HG03196 (cell line): Measurements from ENCODE around the gene LPAR1.

Experiments used
- ATAC-seq: cut with Tn5 transposase; IDR thresholded peaks from one replicate; pipeline ENCODE4 v1.9.1; 2021; ENCODE audit not compliant: unreplicated experiment

The LPAR1 gene

DNA sequence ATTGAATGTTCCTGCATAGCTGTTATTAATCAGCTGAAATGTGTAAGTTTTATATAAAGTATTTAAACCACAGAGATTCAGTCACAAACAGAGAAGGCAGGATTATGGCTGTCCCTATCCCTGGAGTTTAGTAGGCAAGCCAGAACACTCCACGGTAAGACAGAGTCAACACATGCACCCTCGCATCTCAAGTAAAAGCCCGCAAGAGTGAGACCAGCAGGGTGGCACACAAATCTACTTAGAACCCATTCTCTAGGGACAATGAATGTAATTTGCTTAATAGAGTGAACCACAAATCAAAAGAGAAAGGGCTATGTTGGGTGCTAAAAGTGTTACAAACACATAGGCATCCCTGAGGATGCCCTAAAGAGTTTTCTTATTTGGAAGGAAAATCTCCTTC lies 35.1 kb downstream of the LPAR1 start:
- ATAC-seq = no peak

DNA sequence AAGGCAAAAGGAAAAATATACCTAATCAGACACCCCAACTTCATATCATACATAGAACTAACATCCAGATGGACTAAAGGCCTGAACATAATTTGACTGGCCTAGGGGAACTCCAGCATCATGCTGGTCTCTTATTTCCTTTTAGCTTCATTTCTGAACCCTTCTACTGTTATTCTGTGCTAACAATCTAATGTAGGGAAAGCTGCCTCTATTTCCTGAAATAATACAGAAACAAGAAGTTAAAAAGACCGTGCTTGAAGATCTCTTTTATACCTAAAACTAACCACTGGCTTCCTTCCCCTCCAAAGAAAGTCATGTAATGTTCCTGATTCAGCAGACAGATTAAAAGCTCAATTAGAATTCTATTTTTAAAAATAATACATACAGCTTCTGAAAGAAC lies 36.7 kb downstream of the LPAR1 start:
- ATAC-seq = no peak

DNA sequence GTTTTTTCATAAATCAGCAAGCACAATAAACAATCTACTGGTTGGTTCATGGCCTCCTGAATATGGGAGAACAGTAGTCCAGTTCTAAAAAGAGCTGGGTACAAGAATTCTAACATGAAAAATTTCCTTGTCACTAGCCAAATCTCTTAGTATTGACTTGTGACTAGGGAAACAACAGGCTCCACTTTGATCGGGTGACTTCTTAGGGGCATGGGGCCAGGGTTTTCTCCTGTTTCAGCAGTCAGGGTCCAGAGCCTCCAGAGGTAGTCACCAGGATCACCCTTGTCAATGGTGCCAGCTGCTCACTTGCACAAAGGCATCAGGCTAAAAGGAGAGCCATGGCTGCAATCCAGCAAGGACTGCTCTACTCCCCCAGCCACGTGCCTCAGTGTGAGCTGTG lies 38.1 kb downstream of the LPAR1 start:
- no peak for ATAC-seq

DNA sequence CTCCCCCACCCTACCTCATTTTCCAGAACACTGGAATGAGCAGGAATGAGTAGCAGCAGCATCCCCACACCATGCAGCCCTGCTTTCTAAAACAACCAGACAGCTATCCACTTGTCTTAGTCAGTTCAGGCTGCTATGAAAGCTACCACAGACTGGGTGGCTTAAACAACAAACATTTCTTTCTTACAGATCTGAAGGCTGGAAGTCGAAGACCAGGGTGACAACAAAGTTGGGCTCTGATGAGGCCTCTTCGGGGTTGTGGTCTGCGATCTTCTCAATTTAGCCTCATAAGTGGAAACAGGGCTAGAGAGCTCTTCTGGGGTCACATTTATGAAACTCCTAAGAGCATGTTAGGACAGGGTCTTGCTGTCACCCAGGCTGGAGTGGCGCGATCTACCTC lies 38.9 kb downstream of the LPAR1 start:
- no peak for ATAC-seq

DNA sequence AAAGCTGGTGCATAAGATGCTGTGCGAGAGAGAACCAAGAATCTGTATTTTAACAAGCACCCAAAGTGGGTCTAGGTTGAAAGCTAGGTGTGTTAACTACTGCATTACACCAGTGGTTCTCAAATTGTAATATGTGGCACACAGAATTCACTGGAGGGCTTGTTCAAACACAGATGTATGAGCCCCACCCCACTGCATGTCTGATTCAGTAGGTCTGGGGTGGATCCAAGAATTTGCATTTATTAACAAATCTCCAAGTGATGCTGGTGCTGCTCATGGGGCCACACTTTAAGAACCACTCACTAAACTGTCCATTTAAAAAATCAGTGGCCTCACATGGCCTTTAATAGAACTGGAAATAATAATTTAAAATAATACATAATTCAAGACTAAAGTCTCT lies 40.4 kb downstream of the LPAR1 start:
- no peak for ATAC-seq

DNA sequence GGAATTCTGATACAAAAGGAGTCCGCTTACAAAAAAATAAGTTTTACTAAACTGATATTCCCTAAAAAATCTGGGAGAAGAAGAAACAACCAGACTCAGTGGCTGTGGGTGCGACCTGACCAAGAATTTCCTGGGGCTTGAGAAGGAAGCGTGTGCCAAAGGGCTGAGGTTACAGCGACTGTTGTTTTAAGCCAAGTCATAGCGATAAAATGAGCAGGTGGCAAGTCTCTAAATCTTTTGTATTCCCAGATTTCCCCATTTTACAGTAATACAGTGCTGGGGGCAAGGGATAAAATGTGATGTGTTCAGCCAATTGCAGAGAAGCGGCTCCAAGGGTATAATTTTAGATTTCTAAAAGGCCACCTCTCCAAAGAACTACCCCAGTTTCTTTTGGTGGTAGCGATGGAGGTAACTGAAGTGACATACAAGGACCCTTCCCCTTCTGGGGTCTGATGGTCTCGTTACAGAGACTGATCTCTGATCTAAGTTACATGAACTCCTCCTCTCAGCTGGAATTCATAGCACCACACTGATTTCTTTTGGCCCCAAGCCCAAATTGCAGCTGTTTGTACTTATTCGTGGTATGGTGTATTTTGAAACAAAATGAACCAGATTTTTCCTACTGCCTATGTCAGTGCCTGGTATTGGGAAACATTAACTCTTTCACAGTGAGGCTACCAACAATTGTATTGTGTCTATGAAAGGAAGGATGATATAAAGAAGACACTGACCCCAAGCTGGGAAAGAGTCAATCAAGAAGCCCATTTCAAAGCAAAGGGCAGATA lies 41.6 kb downstream of the LPAR1 start:
- ATAC-seq = no peak

DNA sequence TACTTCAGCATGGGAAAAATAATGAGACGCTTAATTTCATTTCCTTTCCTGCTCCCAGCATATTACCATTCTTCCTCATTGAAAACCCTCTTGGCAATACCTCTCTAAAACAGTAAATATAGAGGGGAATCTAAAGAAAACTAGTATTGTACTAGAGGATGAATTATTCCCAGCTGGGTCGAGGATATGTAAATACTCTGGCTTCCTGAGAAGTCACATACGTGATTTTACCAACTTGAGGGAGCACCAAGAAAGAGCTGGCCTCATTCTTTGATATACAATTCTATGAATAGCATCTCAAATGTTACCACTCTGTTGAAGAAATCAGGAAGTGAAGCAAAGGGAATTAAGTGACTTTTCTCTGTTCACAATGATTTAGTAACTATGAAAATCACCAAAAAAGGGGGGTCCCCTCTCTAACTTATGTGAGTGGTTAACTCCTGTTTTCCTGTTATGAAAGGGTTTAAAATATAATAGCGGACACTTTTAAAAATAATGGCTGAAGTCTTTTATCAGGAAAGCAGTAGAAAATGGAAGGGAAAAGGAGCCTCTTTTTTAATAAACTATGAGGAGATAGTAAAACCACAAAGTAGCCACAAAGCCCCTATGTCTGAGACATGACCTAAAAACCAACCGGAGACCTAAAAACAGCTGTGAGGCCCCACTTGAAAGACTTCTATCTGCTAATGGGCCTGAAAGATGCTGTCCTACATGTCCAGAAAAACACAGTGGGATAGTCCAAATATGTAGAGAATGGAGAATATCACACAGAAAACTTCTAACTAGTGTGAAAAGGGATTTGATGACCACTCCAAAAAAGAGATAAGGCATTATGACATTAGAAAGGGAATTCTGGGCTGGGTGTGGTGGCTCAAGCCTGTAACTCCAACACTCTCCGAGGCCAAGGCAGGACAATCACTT lies 42.6 kb downstream of the LPAR1 start:
- ATAC-seq = no peak

DNA sequence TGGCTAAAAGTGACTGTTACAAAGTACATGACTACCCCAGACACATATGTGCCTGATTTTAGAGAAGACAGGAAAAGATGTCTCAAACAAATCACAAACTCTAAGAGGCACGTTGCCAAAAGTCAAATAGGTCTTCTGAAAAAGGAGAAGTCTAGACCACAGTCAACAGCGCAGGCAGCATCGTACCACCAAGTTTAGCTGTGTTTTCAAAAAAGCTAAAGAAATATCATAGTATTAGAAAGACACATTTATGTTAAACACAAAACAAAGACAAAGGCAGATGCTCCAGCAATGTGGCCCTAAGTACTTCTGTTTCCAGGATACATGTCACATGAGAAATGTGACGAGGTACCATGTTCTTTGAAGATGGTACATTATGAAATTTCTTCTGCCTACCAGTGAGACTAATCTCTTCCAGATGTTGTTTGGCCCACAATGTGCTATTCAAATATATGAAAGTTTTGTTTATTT lies 43.5 kb downstream of the LPAR1 start:
- no peak for ATAC-seq

DNA sequence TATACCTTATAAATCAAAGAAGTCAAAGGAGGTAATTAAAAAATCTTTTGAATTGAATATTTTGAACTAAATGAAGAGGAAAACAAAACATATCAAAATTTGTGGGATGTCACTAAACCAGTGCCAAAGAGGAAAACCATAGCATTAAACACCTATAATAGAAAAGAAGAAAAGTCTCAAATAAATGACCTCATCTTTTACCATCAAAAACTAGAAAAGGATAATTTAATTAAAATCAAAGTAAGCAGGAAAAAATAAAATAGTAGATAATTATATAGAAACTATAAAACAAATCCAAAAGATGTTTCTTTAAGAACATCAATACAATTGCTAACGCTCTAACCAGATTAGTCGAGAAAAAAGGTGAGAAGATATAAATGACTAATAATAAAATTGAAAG lies 47.8 kb downstream of the LPAR1 start:
- no peak for ATAC-seq

DNA sequence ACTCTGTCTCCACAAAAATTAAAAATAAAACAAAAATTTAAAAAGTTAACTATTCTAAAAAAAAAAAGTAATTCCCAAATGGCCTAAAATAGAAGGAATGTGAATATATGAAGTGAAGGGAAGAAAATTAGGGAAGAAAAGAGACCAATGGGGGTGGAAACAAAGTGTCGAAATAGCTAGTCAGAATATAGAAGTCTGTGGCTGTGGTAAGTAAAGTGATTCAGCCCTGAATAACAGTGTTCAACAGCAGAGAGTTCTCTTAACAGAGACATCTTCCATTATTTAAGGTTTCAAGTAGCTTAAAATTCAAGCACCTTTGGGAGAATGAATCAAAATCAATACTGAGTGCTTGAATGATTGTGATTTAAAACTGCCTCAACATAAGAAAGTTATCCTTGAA lies 51.7 kb downstream of the LPAR1 start:
- no peak for ATAC-seq

DNA sequence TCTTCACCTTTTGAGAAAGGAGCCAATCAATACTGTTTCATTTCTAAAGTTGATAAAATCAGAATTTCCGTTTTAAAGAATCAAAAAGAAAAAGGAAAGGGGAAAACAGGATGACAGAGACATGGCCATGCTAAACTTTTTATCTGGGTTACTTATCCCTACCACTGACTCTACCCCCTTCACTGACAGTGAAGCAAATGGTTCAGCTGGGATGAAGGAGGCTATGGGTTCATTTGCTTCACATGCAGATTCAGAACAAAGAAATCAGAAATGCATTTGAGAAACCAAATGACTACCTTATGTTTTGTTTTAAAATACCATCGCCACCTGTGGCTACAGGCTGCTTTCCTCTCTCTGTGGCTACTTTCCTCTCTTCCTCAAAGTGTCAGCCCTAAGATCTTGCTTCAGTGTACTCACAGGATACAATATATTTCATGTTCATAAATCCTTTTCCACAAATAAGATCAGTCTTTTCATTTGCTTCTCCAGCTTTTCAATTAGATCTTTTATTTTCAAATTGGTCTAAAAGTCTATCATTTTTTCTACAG lies 53.3 kb downstream of the LPAR1 start:
- ATAC-seq = no peak

DNA sequence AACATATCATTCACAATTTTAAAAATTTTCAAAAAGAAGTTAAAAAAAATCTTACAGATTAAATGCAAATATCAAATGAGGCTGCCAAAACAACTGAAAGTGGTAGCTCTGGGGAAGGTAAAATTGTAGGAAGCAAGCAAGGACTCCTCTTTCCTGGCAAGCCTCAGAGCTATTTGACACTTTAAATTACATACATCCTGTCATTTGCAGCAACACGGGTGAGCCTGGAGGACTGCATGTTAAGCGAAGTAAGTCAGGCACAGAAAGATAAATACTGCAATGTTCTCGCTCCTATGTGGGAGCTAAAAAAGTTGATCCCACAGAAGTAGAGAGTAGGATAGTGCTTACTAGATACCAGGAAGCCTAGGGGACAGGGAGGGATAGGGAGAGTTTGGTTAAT lies 58.0 kb downstream of the LPAR1 start:
- no peak for ATAC-seq

DNA sequence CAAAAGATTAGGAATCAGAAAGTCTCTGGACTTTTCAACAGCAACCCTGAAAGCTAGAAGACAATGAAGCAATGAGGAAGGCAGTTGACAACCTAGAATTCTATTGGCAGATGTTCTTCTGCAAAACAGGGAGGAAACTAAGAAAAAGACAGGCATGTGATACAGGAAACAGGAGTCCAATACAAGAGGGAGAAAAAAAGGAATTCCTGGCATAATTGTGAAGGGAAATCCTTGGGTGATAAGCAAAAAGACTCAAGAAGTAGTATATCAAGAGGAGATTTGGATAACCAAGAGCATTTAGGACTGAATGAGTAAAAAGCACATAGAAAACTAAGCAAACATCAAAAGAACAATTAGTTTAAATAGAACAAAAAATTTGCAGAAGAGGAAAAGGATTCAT lies 58.6 kb downstream of the LPAR1 start:
- no peak for ATAC-seq

DNA sequence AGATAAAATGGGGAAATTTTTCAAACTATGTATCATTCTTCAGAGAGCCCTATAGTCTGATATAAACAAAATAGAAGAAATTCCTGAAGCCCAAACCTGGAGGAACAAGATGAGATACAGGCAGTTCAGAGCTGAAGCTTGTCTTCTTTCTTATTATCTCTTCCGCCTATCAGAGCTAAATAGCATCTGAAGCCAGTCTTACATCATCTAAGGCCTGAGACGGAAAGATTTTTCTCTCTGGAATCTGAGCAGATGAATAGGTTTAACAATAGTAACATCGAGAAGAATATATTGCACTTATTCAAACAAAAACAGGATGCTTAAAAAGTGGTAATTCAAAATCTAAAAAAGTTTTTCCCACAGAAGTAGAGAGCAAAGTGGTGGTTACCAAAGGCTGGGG lies 59.8 kb downstream of the LPAR1 start:
- ATAC-seq = no peak

DNA sequence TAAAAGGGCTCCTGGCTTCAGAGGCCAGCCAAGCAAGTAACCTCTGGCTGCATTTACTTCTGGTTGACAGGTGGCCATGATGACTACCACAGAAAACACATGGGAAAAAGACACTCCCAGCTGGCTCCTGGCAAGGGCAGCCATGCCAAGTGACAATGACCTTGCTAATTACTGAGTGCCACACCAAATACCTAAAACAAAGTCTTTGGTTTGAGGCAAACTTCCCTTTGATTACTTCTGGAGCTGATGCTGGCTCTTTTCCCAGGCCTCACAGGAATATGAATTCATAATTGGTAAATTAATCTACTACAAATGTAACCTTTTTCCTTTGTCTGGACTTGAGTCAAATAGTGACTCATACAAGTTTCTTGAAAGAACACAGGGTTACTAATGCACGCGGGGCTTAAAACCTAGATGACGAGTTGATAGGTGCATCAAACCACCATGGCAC lies 61.0 kb downstream of the LPAR1 start:
- no peak for ATAC-seq

DNA sequence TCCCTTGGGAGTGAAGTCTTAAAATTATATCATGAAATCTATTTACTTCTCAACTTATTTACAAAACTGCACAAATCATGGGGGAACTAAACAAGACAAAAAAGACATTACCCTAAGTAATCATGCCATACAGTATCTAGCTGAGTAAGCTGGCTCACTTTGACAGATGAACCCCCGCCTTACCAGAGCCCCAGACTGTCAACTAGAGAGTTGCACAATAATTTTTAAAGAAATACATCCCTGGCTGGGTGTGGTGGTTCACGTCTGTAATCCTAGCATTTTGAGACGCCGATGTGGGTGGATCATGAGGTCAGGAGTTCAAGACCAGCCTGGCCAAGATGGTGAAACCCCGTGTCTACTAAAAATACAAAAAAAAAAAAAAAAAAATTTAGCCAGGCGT lies 62.3 kb downstream of the LPAR1 start:
- no peak for ATAC-seq

DNA sequence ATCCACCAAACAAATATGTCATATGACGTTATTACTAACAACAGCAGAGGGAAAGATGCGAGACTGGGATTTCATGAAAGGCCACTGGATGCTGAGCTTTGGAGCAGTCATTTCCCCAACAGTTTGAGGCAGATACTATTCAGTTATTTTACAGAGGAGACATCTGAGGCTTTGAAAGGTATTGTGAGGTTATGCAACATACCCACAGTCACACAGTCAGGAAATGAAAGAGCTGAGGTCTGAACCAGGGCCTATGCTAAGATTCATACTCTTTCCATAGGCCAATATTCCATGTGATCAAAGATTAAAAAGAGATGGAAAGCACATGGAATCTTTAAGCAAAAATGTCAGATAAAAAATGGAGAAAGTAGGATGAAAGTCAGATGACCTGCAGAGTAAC lies 63.0 kb downstream of the LPAR1 start:
- no peak for ATAC-seq

DNA sequence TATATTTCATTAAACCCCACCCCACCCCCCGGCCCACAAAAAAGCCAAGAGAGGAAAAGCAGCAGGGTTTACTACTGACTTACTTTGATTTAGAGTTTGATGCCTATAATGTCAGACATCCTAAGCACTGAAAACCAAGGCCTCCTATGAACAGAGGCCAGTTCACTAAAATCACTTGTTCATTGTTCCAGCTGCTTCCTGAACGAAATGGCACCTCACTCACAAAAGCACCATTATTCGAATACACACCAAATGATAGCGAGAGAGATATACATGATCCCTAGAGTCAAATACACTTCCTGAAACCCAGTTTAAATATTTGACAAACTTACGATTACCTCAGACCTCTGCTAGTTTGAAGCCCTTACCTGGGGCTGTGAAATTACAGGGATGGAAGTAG lies 66.6 kb downstream of the LPAR1 start:
- ATAC-seq = no peak

DNA sequence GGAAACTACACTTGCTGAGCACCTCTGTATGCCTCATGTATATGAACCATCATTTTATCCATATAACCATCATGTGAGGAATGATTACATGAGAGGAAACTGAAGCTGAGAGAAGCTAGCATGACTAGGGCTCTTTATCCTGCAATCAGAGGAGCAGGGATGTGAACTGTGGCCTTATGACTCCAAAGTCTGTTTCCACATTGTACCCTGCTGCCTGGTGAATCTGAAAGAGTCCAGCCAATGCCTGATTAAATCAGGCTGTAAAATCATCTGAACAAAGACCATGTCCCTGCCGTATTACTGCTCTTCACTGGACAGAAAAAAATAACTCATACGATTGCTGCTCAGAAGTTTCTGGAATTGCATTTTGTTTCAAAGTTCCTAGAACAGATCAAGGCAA lies 67.0 kb downstream of the LPAR1 start:
- no peak for ATAC-seq

DNA sequence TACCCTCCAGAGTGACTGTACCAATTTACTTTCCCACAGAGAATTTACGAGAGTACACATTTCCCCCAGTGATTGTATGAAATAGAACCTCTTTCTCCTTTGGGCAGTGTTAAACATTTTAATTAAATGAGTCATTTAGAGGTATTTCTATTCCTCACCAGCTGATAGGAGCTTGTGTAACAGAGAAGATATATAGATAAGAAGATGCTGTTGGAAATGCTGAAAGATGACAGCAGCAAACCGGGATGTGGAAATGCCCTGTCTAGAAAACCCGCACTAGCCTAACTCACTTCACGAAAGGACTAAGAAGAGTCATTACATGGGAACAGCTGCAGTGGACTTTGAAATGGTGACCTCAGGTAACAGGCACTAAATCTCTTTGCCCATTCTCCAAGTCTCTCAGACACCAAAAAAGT lies 68.3 kb downstream of the LPAR1 start:
- no peak for ATAC-seq

DNA sequence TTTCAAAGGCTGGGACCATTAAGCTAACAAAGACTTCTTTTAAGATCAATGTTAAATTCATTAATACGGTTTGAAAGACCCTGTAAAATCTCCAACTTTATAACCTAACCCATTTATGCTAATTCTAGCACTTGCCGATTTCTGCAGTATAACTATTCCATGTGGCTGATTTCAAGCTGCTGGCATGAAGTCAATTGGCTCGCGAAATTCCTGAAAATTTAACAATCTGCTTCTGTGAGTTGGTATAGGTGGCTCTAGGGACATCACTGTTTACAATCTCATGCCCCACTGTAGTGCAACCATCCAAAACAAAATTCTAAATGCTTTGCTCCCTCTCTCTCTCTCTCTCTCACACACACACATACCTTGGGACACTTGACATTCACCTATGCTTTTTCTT lies 70.2 kb downstream of the LPAR1 start:
- ATAC-seq = no peak

DNA sequence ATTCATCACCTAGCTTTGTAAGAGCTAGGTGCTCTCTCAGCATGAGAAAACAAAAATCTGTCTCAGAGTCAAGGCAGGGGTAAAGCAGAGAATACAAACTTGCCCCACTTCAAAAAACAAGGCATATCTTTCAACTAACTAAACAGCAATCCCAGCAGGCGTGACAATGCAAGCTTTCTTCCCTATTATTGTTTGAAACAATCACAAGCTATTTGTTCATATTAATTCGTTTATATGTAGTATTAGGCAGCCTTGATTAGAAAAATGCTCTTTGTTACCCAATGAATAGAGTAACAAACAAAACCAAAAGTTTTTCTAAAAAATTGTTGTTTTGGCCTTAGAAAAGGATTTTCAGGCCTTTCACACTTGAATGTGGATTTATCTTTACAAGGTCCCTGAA lies 71.1 kb downstream of the LPAR1 start:
- ATAC-seq = no peak
